Fibroblast of pulmonary artery (primary cell): ENCODE data around the gene MACROH2A1.
A peak's percentile ranks its signal among the peaks of the same experiment; 100 is the strongest.

ENCODE experiments used
- DNase-seq: peaks from one replicate; pipeline ENCODE4 v3.0.0-alpha.2; 2010; ENCODE audit warnings: low read depth
- H3K4me3 ChIP-seq: replicated peaks from 2 replicates; pipeline ENCODE4 v1.5.1; 2011; ENCODE audit warnings: low read depth, mild to moderate bottlenecking, control low read depth, low read length, moderate library complexity
- CTCF ChIP-seq: IDR thresholded peaks from 2 replicates; pipeline ENCODE4 v1.5.1; 2011; ENCODE audit warnings: mild to moderate bottlenecking, control low read depth, low read length, inconsistent platforms; ENCODE audit errors: missing control alignments

The MACROH2A1 gene

DNA sequence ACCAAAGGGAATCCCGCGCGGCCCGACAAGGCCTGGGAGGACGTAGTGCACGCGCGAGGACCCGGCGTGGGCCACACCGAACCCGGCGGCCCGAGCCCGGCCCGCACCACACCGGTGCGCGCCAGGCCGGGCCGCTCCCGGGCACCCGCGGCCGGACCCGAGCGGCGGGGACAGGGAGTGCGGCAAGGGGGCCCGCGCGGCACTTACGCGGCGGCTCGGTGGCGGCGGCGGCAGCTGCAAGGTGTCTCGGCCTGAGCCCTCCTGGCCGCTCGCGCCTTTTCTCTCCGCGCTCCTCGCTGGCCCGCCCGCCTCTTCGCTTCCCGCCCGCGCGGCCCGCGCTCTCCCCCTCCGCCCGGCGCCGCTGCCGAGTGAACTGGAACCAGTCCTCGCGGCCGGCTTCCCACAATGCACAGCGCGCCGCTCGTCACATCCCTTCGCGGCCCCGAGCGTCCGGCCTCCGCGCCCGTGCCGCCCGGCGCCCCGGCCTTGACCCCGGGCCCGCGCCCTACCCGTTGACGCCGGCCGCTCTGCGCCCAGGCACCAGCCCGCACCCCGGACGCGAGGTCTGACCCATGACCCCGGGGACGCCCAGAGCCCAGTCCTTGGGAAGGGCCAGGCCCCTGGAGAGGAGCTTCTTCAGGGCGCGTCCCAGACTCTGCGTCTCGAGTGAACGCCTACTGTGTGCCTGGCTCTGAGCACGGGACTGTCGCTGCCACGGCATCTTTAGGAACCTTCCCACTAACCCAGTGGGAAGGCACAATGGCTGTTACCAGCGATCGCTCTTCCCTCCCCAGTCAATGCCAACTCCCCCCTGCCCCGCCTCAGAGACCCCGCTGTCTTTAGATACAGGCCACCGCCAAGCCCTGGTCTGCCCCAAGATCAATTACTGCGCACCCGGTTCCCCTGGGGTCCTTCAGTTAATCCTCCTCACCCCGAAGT, at the start of gene MACROH2A1:
MACROH2A1 (minus strand) TSS at position 377 of the 939 bp plus-strand sequence. CDS start 10,138 bp downstream, outside the sequence.
- H3K4me3 ChIP-seq: peak within 1 kb of the TSS; percentile 82
- no peak for TF ChIP-seq CTCF
- peak; percentile 85 for DNase-seq

GRCh38 chr5:135448071-135448739, 49.2 kb upstream of the MACROH2A1 start:
- no peak for DNase-seq
- TF ChIP-seq CTCF: no peak
- no peak overlapping the region for H3K4me3 ChIP-seq

GRCh38 chr5:135447298-135447929, 48.4 kb upstream of the MACROH2A1 start, which contains the start of gene DCANP1:
DCANP1 (minus strand) TSS chr5:135447348; CDS start chr5:135447108, 240 bp downstream.
- no peak for TF ChIP-seq CTCF
- no peak for DNase-seq
- no peak within 1 kb of the TSS for H3K4me3 ChIP-seq

DNA sequence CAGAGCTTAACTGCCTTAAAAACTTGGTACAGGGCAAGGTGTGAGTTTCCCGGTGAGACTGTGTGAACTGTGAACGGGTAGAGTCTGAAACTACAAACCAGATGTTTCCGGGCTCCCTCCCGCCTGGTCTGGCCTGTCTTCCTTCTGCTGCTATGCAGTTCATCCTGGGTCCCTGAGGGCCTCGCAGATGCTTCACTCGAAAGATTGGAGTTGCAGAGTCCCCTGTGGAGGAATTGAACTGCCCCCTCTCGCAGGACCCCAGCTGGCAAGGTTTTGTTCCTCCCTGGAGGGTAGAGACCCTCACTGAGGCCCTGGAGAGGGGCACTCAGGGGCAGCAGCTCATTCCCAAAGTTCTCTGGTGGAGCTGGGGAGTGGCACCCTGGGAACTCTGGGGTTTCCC, 47.6 kb upstream of the MACROH2A1 start:
- no peak for TF ChIP-seq CTCF
- DNase-seq: no peak
- no peak overlapping the region for H3K4me3 ChIP-seq

DNA sequence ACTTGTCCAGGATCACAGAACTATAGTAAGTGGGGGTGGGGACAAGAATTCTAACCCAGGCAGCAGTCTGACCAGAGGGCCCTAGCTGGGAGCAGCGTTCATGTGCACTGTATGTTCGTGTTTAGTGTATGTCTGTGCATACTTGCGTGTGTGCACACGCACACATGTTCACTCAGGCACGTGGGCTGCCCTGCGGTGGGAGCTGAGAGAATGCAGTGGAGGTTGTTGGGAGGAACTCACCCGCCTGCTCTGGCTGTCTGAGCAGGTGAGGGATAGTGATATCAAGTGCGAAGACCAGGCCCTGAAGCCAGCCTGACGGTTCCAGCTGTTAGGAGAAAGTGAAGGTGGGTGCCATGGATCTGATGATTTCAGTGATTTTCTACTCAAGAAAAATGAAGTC, 47.2 kb upstream of the MACROH2A1 start:
- TF ChIP-seq CTCF: no peak
- no peak for DNase-seq
- H3K4me3 ChIP-seq: no peak overlapping the region

DNA sequence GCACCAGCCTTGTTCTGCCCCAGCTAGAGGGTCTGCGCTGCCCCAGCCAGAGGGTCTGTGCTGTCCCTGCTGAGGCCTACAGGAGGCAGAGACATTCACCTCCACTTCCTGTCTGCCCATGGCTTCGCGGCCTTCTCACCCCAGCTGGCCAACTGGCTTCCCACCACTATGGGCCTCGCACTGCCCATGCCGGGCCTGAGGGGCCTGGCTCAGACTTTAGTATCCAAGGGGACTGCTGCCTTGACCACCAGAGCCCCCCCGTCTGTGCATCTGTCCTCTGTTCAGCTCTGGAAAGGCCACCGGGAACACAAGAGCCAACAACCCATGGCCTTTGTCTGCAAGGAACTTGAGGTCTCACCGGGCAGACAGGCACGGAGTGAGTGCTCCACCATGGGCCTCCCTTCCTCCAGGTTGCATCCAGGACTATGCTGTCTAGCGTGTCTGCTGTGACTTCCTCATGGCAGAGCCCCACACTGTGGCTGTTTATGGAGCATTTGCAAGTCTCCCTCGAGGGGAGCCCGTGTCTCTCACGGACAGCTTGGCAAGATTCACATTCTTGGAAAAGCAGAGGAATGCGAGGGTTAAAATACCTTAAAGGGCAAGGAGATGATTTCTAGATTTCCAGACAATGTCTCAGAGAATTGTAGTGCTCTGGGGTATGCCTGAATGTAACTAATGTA, 46.4 kb upstream of the MACROH2A1 start:
- H3K4me3 ChIP-seq: no peak overlapping the region
- no peak for DNase-seq
- no peak for TF ChIP-seq CTCF
